IPS-20b (cell line): ENCODE data around the gene OR51E2.

Experiments
- H3K27ac ChIP-seq: one replicate; pipeline ENCODE4 v1.5.1; 2013; ENCODE audit warnings: low read length
- H3K27me3 ChIP-seq: 2 replicates; pipeline ENCODE4 v1.6.1; 2013; ENCODE audit warnings: mild to moderate bottlenecking, low read length, inconsistent platforms; ENCODE audit not compliant: insufficient read depth
- H3K36me3 ChIP-seq: 2 replicates; pipeline ENCODE4 v1.6.1; 2013; ENCODE audit warnings: low read depth, mild to moderate bottlenecking, inconsistent platforms, low read length, moderate library complexity; ENCODE audit not compliant: insufficient read depth
- H3K4me1 ChIP-seq: 2 replicates; pipeline ENCODE4 v1.6.1; 2013; ENCODE audit warnings: mild to moderate bottlenecking, control low read depth, inconsistent platforms, low read length, moderate library complexity; ENCODE audit not compliant: insufficient read depth
- H3K4me3 ChIP-seq: 2 replicates; pipeline ENCODE4 v1.5.1; 2013; ENCODE audit warnings: mild to moderate bottlenecking, low read length, inconsistent platforms
- H3K9ac ChIP-seq: 2 replicates; pipeline ENCODE4 v1.6.1; 2013; ENCODE audit warnings: low read depth, mild to moderate bottlenecking, inconsistent platforms, low read length, moderate library complexity
- H3K9me3 ChIP-seq: 2 replicates; pipeline ENCODE4 v1.6.1; 2013; ENCODE audit warnings: mild to moderate bottlenecking, low read depth, low read length, inconsistent platforms; ENCODE audit not compliant: insufficient read depth

The OR51E2 gene

DNA sequence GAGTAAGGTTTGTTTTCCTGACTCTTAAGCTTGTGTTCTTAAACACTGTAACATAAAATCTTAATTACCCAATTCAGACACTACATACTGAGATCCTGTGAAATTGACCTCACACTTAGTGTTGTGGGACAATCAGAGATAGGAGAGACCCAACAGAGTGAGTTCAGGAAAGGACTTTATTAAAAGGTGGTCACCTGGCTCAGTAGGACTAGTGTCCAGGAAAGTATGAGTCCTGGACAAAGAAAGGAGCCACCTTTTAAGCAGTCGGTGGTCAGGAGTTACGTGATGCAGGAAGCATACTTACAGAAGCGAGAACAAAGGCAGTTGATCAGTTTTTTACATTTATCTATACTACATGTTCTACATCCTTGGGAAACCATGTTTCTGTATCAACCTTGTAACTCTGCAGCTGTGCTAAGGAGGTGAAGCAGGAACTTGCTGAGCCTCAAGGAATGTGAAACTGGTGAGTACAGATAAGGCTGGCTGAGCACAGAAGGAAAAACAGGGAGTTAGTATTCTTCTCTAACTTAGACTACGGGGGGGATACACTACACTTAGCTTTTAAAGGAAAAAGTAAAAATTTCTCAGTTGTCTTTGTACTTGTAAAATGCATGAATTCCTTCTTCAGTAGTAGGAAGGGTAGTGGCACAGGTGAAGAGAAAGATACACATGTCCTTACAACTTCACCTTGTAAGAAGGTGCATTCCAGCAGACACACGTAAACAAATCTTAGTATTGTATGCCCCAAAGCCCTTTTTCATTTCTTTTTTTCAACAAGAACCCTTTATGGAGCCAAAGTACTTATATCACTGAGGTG, 38.8 kb downstream of the OR51E2 start:
- Histone ChIP-seq H3K4me1 (no peaks in the 10 kb centered on the region; the same call in 1 of the 2 replicates), H3K36me3 (no peaks in the 10 kb centered on the region), H3K27ac (no peak overlapping the region), H3K27me3 (no peaks in the 10 kb centered on the region), H3K9me3 (no peaks in the 10 kb centered on the region), H3K4me3 (no peak overlapping the region), H3K9ac (no peak overlapping the region)

DNA sequence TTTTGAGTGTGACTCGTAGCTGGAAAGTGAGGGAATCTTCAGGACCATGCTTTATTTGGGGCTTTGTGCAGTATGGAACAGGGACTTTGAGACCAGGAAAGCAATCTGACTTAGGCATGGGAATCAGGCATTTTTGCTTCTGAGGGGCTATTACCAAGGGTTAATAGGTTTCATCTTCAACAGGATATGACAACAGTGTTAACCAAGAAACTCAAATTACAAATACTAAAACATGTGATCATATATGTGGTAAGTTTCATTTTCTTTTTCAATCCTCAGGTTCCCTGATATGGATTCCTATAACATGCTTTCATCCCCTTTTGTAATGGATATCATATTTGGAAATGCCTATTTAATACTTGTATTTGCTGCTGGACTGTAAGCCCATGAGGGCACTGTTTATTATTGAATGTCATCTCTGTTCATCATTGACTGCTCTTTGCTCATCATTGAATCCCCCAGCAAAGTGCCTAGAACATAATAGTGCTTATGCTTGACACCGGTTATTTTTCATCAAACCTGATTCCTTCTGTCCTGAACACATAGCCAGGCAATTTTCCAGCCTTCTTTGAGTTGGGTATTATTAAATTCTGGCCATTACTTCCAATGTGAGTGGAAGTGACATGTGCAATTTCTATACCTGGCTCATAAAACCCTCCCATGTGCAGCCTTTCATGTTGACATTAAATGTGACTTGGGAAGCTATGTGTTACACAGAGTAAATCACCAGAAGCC, 42.9 kb downstream of the OR51E2 start:
- Histone ChIP-seq H3K4me3 (no peak overlapping the region), H3K36me3 (no peaks in the 10 kb centered on the region), H3K9me3 (no peaks in the 10 kb centered on the region), H3K27ac (no peak overlapping the region), H3K4me1 (no peaks in the 10 kb centered on the region; the same call in 1 of the 2 replicates), H3K27me3 (no peaks in the 10 kb centered on the region), H3K9ac (no peak overlapping the region)

DNA sequence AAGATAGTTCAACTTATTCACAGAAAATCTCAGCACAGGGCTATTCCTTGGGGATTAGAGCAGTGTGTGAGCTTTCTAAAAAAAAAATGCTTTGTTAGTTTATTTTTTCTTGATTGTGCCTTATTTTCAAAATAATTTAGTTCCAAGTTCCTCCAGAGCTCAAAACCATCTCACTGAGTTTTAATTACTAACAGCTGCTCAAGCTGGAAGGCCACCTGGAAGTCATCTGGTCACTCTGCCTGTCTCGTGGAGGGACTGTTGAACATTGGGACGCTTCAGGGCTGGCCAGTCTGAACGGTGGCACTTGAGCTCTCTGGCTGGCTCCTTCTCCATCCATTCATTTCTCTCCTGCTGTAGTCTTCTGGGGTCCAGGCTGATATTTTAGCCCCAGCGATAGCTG, 49.9 kb downstream of the OR51E2 start:
- H3K4me1 ChIP-seq = no peaks in the 10 kb centered on the region
- H3K4me3 ChIP-seq = no peak overlapping the region
- H3K9me3 ChIP-seq = no peaks in the 10 kb centered on the region
- H3K9ac ChIP-seq = no peak overlapping the region
- no peaks in the 10 kb centered on the region for H3K27me3 ChIP-seq
- H3K27ac ChIP-seq = no peak overlapping the region
- H3K36me3 ChIP-seq = no peaks in the 10 kb centered on the region

DNA sequence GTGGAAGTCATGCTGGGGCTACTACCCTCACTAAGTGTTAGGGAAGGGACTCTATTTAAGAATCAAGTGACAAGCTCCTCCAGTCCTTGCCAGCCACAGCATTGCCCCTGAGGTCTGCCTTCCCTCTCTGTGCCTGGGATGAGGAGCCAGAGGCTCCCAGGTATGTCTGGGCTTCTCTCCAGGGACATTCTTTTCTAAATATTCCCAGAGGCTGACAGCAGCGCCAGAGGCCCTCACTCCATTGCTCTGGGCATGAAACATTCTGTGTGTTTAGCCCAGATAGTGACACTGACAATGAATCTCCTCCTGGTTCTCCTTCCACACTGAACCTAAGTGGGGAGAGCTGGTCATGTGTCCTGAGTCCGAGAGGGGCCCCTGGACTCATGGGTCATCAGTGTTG, 51.7 kb downstream of the OR51E2 start:
- Histone ChIP-seq H3K4me3 (no peak overlapping the region), H3K9me3 (no peaks in the 10 kb centered on the region), H3K9ac (no peak overlapping the region), H3K27ac (no peak overlapping the region), H3K36me3 (no peaks in the 10 kb centered on the region), H3K27me3 (no peaks in the 10 kb centered on the region), H3K4me1 (no peaks in the 10 kb centered on the region)

DNA sequence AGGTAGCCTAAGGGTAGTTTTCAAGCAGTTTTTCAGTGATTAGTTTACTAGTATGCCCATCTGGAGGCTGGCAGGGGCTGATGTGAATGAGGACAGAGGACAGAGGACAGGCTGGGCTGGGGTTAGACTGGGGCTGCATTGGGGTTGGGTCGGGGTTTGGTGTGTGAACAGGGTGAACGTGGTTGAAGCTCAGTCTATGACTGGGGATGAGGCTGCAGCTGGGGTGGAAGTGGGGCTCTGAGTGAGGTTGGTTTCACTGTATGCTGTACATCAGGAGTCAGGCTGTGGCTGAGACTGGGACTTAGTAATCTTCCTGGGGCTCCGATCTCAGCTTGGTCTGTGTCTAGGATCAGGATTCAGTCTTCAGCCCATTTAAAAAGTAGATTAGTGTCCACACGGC, 53.4 kb downstream of the OR51E2 start:
- H3K9ac ChIP-seq = no peak overlapping the region
- H3K27ac ChIP-seq = no peak overlapping the region
- H3K4me1 ChIP-seq = no peaks in the 10 kb centered on the region
- no peak overlapping the region for H3K4me3 ChIP-seq
- no peaks in the 10 kb centered on the region for H3K36me3 ChIP-seq
- no peaks in the 10 kb centered on the region for H3K9me3 ChIP-seq
- no peaks in the 10 kb centered on the region for H3K27me3 ChIP-seq

DNA sequence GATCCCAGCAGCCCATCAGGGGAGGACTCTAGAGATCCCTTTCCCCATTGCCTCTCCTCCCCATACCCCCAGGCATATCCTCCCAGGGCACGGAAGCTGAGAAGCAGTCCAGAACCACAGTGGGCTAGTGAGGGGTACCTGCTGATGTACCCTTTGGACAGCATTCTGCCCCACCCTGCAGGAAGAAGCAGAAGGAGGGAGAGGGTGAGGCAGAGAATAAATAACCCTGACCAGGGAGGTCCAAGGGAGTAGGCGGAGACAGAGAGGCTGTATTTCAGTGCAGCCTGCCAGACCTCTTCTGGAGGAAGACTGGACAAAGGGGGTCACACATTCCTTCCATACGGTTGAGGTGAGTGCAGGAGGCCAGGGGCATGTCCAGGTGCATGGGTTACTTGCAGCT, 54.0 kb downstream of the OR51E2 start, which contains the start of gene OR51E1:
Gene OR51E1, plus strand, starts transcription at position 301 of the 400 bp plus-strand sequence. CDS start 8,545 bp downstream, outside the sequence.
- Histone ChIP-seq H3K9ac (no peak within 1 kb of the TSS), H3K36me3 (no peaks in the 10 kb centered on the region), H3K27ac (no peak within 1 kb of the TSS), H3K9me3 (no peaks in the 10 kb centered on the region), H3K4me3 (no peak within 1 kb of the TSS), H3K4me1 (no peaks in the 10 kb centered on the region), H3K27me3 (no peaks in the 10 kb centered on the region)

DNA sequence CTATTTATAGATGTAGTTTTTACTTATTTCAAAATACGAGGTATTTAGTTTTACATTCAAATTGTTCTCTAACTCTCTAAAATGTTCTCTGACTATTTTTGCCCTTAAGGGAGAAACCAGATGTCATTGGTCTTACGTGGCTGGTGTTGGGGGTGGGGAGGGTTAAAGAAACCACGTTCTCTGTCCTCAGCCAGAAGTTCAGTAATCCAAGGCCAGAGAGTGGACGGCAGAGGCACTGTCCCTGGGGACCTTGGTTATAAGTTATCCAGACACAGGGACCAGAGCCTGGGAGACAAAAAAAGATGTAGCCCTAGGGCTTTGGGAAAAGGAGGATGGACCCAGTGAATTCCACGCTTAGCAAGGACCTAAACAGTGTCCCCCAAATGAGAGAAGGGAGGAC, 54.6 kb downstream of the OR51E2 start:
- H3K4me1 ChIP-seq = no peaks in the 10 kb centered on the region
- no peak overlapping the region for H3K9ac ChIP-seq
- H3K27me3 ChIP-seq = peaks cover 3% of the 10 kb centered on the region
- H3K9me3 ChIP-seq = no peaks in the 10 kb centered on the region
- no peak overlapping the region for H3K27ac ChIP-seq
- H3K4me3 ChIP-seq = no peak overlapping the region
- H3K36me3 ChIP-seq = no peaks in the 10 kb centered on the region

DNA sequence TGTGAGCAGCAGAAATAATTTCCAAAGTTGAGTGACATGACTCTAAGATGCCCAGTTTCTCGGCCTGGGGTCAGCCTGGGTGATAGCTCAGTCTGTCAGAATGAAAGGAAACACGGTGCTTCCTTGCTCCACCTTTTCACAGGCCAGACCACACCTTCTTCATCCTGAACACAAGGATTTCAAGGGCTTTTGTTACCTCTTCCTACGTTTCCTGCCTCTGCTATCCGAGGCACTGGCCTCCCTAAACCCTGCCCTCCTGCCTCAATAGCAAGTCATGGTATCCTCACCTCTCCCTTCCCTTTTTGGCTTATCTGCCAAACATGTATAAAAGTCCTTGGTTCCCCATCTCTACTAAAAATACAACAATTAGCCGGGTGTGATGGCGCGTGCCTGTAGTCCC, 55.6 kb downstream of the OR51E2 start:
- Histone ChIP-seq H3K36me3 (no peaks in the 10 kb centered on the region), H3K27me3 (peaks cover 13% of the 10 kb centered on the region), H3K9me3 (no peaks in the 10 kb centered on the region), H3K27ac (no peak overlapping the region), H3K9ac (no peak overlapping the region), H3K4me1 (no peaks in the 10 kb centered on the region; the same call in 1 of the 2 replicates), H3K4me3 (no peak overlapping the region)

DNA sequence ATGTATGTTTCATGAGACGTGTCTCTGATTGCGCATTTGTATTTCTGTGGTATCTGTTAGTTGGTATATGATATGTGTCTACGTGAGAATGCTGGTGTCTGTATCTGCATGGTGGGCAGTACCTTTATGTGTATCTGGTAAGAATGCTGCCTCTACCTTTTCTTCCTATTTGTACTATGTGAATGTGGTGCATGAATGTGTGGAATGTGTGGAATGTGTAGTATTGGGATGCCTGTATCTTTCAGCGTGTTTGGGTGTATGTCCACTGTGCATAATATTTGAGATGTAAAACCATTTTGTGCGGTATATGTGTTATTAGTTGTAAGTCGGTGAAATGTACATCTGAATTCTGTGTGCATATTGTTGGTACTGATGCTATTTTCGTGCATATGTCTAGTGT, 56.2 kb downstream of the OR51E2 start:
- no peak overlapping the region for H3K9ac ChIP-seq
- H3K36me3 ChIP-seq = no peaks in the 10 kb centered on the region
- no peaks in the 10 kb centered on the region for H3K9me3 ChIP-seq
- H3K4me3 ChIP-seq = no peak overlapping the region
- peaks cover 14% of the 10 kb centered on the region for H3K27me3 ChIP-seq
- no peaks in the 10 kb centered on the region; the same call in 1 of the 2 replicates for H3K4me1 ChIP-seq
- no peak overlapping the region for H3K27ac ChIP-seq

DNA sequence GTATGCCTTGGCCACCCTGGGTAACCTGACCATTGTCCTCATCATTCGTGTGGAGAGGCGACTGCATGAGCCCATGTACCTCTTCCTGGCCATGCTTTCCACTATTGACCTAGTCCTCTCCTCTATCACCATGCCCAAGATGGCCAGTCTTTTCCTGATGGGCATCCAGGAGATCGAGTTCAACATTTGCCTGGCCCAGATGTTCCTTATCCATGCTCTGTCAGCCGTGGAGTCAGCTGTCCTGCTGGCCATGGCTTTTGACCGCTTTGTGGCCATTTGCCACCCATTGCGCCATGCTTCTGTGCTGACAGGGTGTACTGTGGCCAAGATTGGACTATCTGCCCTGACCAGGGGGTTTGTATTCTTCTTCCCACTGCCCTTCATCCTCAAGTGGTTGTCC, 57.7 kb downstream of the OR51E2 start:
- no peaks in the 10 kb centered on the region for H3K36me3 ChIP-seq
- no peak overlapping the region for H3K4me3 ChIP-seq
- no peak overlapping the region for H3K9ac ChIP-seq
- no peak overlapping the region for H3K27ac ChIP-seq
- no peaks in the 10 kb centered on the region for H3K9me3 ChIP-seq
- H3K27me3 ChIP-seq = peaks cover 14% of the 10 kb centered on the region
- H3K4me1 ChIP-seq = no peaks in the 10 kb centered on the region; the same call in 1 of the 2 replicates

DNA sequence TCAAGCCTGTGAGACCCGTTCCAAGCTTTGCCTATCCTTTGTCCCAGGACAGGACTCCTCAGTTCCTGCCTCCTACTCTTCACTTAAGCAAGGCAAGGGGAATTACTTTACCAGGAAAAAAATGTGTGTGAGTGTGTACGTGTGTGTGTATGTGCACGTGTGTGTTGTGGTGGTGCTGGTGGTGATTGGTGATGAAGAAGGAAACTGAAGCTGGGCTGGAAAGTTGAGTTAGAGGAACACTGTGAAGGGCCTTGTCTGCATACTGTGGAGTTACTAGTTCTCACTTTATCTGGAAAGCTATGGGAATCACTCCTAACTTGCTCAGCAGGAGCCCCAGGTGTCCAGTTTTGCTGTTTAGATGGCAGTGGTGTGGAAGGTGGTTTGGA, 60.0 kb downstream of the OR51E2 start:
- H3K27ac ChIP-seq = no peak overlapping the region
- no peaks in the 10 kb centered on the region; the same call in 1 of the 2 replicates for H3K4me1 ChIP-seq
- H3K4me3 ChIP-seq = no peak overlapping the region
- H3K27me3 ChIP-seq = peaks cover 14% of the 10 kb centered on the region
- no peak overlapping the region for H3K9ac ChIP-seq
- no peaks in the 10 kb centered on the region for H3K9me3 ChIP-seq
- no peaks in the 10 kb centered on the region for H3K36me3 ChIP-seq
